HG02981 (cell line): ENCODE results near the gene ARHGAP15.

ENCODE experiments used
- ATAC-seq: cut with Tn5 transposase; IDR thresholded peaks from one replicate; pipeline ENCODE4 v1.9.1; 2021; ENCODE audit warnings: mild to moderate bottlenecking, moderate library complexity; ENCODE audit not compliant: unreplicated experiment

Gene ARHGAP15

DNA sequence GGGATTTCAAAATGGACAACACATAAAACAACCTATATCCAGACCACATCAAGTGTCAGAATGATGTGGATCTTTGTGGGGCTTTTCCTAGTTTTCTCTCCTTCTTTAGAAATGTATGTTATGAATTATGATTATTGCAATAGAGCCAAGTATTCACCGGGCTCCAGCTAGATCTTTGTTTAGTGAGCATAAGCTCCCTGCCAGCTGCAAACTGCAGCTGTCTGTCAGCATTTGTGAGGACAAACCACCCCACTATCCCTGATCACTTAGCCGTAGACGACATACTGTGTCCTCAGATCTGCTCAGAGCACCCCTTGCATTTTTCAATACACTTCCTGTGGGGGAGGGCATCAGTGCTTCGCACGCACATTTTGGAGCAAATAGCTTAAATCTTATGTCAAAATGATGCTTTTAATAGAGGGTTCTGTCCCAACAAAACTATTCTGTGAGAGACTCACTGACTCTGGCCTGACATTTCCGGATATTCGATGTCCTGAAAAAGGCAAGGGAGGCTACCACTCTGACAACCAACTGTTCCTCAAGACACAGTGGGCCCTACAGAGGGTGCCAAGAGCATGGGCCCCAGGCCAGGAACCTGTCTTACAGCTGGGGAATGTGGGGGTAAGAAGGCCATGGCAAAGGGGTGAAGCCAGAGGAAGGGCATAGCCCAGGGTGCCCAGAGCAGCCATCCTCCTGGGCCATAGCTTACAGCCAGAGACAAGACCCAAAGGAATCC, 346.0 kb downstream of the ARHGAP15 start:
- no peak for ATAC-seq

DNA sequence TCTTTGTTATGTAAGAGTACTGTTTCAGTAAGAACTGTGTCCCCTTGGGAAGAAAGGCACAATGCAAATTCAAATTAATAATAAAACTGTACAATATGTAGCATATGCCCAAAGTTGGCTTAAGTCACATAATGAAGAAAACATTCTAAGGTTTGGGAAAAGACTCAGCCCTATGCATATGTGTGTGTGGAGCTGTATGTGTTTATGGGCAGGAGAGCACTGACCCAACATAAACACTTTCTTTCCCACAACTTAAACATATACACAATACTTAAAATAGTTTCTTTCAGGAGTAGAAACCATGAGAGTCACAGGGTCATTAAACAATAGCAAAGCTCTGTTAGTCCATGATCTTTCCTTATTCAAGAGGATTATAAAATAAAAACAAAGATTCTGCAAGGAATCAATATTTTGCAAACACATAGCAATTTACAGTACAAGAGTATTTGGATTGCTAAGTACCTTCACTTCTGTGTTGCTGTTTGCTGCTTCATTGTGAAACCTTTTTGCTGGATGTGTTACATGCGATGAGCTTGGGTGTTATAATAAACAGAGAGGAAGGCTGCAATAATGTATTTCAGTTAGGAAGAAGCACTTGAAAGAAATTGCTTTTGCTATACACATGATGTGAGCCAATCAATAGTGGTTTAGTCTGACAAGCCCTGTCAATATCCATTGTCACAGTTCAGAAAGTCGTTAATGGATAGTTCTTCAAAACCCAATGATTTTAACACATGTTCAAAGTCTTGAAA, 347.3 kb downstream of the ARHGAP15 start:
- no peak for ATAC-seq

DNA sequence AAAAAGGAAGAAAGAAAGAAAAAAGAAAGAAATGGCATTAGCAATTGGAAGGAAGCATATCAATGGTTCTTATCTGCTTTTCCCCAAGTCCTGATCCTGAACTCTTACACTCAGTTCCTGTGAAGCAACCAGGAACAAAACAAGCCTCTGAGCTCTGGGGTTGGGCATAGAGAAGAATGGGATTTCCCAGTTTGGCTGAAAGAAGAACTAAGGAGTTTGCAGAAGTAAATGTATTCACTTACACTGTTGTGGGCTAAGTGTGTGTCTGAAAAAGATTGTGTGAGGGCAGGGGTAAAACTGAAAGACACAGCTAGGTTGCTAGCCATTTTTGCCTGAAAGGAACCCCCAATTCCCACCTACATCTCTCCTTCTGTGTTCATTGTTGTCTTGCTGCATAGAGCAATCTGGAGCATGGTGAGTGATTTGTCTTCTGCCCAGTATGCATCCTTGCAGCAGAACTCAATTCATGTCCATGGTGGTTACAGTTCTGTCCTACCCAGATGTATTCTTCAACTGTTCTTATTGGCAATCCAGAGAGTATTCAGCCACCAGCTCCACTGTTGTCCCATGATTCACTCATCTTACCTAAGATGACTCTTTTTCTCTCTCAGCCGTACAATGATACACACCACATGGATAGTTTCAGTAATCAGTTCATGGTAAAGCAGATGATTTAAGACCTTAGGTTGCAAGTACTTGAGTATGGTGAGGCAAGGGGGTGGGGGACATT, 348.7 kb downstream of the ARHGAP15 start:
- no peak for ATAC-seq

DNA sequence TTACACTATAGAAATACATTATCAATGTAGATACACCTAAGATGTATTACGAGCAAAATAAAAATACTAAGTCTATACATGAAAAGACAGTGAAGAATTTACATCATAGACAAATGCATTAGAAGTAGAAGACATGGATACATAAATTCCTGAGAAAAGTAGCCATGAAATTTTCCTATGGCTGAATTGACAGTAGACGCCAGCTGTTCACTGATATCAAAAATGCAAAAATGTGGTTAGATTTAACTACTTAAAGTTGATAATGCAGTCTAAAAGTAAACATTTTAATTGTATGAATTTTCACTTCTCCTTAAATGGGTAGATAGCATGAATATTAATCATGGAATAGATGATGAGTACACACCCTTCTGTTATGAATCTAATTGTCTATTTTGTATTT, 350.9 kb downstream of the ARHGAP15 start:
- ATAC-seq = no peak

DNA sequence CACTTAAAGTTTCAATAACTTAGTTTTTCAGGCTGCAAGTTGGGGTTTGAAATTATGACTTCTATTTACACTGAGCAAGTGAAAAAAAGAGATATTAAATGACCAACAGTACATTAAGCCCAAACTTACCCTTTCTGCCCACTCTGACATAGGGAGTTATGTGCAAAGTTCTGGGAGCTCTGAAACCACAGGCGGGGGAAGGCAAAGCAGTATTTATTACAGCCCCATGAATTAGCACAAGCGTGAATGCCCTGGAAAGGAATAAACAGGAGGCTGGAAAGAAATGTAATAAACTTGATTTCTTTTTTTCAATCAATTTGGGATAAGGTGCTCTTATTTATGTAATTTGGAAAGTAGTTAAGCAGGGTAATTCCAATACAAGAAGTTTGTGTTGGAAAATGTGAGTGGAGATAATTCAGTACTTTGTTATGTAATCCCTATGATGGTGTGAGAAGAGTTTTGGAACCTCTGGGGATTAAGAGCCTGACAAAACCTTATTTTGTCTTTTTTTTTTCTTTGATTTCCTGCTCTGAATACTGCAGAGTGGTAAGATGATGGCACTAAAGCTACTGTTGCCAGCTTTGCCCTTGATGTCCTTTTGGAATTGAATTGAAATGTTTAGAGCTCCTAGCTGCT, 351.5 kb downstream of the ARHGAP15 start:
- ATAC-seq = no peak

DNA sequence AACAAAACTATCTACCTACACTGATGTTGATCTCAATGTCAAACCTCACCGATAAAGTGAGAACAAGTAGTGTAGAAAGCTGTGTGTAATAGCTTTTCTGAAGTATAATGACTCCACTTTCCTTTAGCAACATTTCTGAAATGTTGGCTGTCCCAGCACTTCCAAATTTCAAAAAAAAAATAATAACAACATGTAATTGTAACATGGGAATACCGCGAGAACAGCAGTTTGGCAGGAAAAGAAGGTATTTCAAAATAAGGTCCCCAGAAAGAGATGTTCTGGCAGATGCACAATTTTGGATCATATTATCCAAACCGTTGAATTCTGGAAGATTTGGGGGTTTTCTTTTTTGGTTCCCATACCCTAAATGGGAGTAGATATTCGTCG, 352.0 kb downstream of the ARHGAP15 start:
- ATAC-seq = no peak

DNA sequence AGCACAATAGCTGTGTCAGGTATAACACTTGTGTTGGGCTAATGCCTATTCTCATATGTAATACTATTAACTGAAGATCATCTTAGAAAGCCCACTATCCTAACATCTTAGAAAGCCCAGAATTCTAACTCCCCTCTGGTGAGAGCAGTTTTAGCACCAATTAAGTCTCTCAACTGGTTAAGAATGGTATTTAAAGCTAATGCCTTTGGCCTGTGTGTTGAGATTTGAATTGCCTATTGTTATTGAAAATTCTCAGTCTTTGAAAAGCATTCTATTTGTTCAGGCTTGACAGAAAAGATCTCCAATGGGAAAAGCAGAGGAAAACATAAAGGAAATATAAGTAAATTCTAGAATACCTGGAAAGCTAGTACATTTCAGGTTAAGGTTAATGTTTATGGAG, 352.5 kb downstream of the ARHGAP15 start:
- no peak for ATAC-seq

DNA sequence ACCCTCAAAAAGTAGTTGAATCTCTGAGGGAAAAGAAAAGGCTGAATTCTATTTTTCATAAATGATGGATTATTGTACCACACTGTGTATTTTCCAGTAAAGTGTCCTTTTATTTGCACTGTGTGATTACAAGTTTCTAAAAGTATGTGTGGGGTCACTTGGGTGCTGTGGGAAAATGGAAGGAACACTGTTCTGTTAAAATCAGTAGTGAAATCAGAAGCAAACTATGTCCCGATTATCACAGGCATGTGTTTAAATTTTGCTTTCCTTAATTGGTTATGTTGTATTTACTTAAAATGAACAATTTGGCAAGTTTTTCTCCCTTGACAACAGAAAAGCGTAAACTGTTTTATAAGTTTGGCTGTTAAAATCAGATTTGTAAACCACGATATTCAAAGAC, 353.1 kb downstream of the ARHGAP15 start:
- no peak for ATAC-seq

DNA sequence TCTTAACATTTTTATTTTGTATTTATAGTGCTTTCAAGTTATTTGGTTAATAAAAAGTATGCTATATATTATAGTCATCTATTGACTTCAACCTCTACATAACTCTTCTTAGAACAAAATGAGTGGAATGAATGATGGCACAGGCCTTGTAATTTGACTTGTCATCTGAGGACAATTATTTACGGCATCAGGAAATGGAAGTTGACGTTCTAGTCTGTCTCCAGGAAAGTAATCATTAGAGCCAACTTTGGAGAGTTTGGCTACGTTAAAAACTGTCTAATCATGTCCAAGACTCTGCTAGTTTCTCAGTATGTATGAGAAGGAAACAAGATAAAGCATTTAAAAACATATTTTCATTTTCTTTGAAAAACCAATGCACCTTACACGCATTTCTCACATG, 353.6 kb downstream of the ARHGAP15 start:
- no peak for ATAC-seq

DNA sequence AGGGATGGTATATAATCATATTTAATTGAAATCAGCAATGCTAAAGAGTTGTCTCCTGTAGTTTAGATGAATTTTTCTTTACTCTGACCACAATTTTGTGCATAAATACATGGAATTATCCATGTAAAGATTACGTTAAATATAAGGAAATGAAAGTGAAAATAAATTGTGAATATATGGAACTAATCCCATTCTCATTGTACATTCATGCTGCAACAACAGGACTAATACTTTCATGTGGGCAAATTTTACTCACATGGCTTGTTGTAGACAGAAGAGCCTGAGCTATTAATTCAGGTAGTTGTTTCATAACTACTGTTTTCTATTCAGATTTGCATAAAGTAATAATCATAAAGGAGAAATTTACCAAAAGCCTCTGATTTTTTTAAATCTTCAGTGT, 357.8 kb downstream of the ARHGAP15 start:
- no peak for ATAC-seq

DNA sequence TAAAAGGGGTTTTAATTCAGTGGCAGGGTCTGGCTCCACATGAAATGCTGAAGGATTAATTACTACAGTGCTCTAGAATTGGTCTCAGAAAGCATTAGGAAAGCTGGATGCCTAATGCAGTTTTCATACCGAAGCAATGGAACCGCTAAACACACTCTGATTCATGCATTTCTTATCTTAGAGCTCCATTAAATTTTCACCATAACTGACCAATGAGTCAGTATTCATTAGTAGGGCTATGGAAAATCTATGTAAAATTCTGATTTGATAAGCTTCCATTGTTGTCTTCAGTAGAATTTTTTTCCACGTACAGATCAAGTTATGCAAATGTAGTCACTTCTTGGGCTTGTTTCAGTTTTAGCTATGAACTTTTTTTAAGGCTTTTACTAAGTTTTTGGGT, 359.9 kb downstream of the ARHGAP15 start:
- no peak for ATAC-seq

DNA sequence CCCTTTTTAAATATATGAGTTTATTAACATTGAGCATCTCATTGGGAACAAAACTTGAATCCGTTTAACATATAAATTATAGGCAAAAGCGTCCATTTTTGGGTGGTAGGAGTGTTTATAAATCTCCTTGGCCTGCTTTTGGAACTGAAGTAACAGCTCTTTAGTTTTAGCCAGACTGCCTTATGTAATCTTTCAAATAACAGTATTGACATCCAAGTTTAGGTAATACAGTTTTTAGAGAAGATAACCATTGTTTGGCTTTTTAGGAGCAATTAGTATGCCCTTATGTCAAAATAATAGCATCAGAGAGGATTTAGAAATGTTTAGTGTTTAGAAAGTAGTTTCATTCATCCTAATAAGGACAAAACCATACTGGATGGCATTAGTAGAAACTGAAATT, 361.9 kb downstream of the ARHGAP15 start:
- ATAC-seq = no peak

DNA sequence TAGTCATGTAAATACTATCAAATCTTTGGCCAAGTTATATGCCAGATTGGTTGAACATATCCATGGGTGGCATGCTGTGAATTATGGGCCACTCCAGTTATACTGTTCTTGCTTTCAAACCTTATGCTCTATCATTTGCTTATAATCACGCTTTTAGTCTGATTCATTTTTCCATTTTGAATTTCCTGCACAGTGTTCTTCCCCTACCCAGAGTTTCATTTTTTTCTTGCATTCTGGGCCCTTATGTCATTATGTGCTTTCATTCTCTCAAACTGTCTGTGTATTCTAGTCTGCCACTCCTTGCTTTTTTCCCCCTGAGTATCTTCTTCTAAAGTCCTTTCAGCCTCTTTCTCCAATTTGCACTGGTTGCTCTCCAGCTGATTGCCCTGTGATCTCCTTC, 364.1 kb downstream of the ARHGAP15 start:
- no peak for ATAC-seq

DNA sequence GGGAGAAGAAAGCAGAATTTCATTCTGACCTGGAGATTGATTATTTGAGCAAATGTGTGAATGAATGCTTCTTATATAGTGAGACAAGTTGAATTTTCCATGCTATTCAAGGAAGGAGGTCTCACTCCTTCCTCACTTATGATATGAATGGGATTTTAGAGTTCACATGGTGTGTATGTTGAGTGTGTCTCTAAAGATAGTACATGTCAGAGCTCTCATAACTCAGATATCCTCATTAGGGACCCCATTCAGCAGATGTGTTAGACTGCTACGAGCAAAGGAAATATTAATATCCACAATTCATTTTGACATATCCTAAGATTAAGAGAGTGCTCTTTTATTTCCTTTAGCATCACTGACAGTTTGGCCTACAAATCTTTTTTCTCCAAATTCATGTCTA, 368.5 kb downstream of the ARHGAP15 start:
- no peak for ATAC-seq

DNA sequence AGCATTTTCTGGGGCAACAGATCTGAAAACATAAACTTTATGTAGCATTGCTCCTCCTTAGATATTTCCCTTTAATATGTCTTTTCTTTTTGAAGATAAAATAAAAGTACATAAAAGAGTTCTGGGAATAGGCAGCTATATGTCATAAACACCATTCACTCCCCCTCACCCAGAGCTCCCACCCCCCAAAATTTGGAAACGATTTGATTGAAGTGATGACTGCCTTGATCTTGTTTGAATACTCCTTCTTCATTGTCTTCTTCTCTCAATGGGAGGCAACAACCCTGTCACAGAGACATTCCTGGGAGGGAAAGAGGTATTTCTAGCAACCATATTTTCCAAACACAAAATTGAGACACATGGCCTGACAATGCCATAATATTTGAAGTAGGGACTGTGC, 369.3 kb downstream of the ARHGAP15 start:
- ATAC-seq = no peak

DNA sequence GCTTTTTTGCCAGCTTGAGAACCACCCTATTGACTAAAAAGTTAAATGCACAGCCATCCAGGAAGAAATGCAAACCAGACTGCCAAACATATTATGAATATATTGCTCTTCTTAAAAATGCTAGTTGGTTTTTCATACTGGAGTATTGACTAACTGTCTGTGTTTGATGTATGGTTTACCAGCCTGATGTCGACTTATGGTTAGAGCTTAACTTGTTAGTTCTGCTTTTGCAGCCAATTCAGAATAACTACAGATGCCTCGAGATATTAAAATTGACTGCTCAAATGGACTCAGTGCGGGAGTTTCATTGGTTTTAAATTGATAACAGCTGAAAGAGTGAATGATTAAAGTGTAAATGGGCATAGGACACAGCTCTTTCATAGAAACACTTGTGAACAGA, 369.8 kb downstream of the ARHGAP15 start:
- no peak for ATAC-seq

DNA sequence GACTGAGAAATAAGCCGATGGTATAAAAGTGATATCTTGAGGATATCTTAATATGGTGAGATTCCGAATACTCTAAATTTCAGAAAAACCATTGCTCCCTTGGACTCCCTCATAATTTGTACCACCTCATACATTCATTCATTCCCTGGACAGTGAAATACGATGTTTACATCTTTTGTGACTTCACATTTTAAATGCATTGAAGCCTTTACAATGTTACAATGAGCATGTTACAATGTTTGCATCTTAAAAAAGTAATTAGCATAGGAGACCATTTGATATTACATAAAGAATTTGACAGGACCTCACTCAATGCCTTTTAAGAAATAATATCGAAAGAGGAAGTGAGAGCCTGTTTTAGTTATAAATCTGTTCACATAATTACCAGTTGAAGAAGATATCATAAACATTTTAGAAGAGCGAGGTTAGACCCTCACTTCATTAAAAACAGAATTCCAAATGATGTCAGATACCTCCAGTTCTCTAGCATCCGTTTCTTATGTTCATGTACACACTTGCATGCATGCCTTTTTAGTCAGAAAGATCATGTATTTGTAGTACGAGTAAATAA, 372.0 kb downstream of the ARHGAP15 start:
- no peak for ATAC-seq

DNA sequence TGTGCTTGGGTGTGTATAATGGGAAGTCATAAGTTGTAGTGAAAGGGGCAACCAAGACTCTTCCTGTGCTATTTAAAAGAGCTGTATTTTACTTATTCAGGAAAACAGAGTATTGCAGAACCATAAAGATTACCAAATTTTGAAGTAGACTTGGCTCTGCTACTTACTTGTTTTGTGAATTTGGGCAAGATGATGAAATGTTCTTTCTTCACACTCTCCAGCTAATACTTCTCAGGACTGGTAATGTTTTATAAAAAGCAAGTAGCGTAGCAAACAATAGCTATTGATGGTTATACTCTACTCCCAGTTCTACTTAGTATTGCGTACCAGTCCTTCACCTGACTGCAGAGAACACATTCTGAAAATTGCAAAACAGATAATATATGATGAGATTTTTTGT, 374.1 kb downstream of the ARHGAP15 start:
- ATAC-seq = no peak

DNA sequence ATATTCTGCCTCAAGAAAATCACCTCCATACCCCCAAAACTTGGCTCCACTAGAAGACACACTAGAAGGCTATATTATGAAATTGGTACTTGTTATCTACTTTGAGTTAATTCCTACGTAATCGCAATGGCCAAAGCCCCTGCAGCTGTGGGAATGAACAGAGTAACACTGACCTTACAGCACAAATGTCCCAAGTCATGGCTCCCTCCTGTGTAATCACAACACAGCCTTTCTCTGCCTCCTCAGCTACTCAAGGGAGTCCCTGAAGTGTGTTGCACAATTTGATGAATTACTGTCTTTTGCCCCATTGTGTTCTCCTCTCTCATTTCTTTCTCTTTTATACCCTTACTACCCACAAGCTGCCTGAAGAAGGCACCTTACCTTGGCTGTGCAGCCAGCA, 375.2 kb downstream of the ARHGAP15 start:
- no peak for ATAC-seq

DNA sequence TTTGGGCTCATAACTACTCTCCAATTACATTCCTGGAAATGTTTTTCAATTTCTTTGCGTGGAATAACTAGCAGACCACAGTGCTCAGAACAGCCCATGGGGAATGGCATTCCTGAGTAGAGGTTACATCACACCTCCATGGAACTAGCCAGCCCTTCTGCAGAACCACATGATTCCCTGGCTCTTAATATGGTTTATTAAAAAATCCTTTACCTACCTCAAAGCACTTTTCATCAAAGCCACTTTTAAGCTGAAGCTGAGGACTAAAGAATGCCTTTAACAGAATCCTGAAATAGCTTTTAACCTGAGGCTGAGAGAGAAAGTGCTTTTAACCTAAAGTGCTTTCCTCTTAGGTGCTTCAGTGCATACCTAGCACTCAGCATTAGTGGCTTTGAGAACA, 376.3 kb downstream of the ARHGAP15 start:
- no peak for ATAC-seq

DNA sequence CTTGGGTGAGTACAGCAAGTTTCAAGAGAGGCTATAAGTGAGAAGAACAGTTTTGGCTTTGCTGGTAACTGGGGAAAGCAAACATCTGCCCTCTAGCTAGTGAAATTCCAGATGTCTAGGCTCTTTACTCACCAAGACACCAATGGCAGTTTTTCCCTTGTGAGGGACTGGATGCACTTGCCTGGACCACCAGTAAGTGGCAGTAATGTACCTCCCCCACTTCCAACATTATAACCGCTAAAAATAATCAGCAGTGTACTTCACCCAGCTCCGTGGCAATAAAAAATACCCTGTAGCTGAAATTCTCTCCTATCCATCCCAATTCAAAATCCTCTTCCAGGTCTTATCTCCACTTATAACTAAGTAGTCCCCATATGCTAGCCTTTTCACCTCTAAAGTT, 383.9 kb downstream of the ARHGAP15 start:
- ATAC-seq = peak; percentile 75
